WTC11 (cell line): ENCODE data around the gene GDPGP1. TPM values are rescaled to one million over a fixed set of nuclear protein-coding genes. Genes with fewer than 3 reads are reported as not detected.
A peak's percentile ranks its signal among the peaks of the same experiment; 100 is the strongest.

ENCODE experiments used
- ATAC-seq: fragments of 200-7000 bp; cut with Tn5 transposase; 2 replicates; pipeline ENCODE4 v1.10.0; 2021; ENCODE audit warnings: mild to moderate bottlenecking, moderate library complexity
- CTCF ChIA-PET: fragments of 300-600 bp; sonication (Branson Sonifier 250); formaldehyde crosslinking; loops from one replicate; lab custom pipeline; 2021; ENCODE audit warnings: antibody characterized with exemption; lab: Charles Lee
- POLR2A ChIA-PET: fragments of 350-600 bp; sonication (Branson Sonifier 250); formaldehyde crosslinking; loops from one replicate; lab custom pipeline; 2021; ENCODE audit warnings: antibody characterized with exemption; lab: Charles Lee
- DNase-seq: peaks from one replicate; pipeline ENCODE4 v3.0.0; 2021; ENCODE audit warnings: low spot score
- H3K27ac Mint-ChIP-seq: 2 replicates; pipeline ENCODE4 v1.8.0; 2021; ENCODE audit warnings: mixed read lengths
- H3K27me3 Mint-ChIP-seq: 2 replicates; pipeline ENCODE4 v1.8.0; 2021; ENCODE audit warnings: low read depth, mild to moderate bottlenecking, moderate library complexity, mixed read lengths
- H3K36me3 Mint-ChIP-seq: 2 replicates; pipeline ENCODE4 v1.8.0; 2021; ENCODE audit warnings: mixed read lengths
- H3K4me1 Mint-ChIP-seq: 2 replicates; pipeline ENCODE4 v1.8.0; 2022; ENCODE audit warnings: mixed read lengths
- H3K4me3 Mint-ChIP-seq: 2 replicates; pipeline ENCODE4 v1.8.0; 2021; ENCODE audit warnings: mild to moderate bottlenecking, moderate library complexity, mixed read lengths
- H3K9me3 Mint-ChIP-seq: 2 replicates; pipeline ENCODE4 v1.8.0; 2021; ENCODE audit warnings: mixed read lengths
- CBFB ChIP-seq: sonication (generic); formaldehyde crosslinking; IDR thresholded peaks from 2 replicates; pipeline ENCODE4 v1.8.1; 2022; ENCODE audit warnings: mild to moderate bottlenecking, low read depth, missing genetic modification reagents
- CREB1 ChIP-seq: sonication (generic); formaldehyde crosslinking; IDR thresholded peaks from 2 replicates; pipeline ENCODE4 v1.8.0; 2023; ENCODE audit warnings: mild to moderate bottlenecking, missing genetic modification reagents
- CREM ChIP-seq: sonication (generic); formaldehyde crosslinking; IDR thresholded peaks from 2 replicates; pipeline ENCODE4 v1.8.1; 2022; ENCODE audit warnings: mild to moderate bottlenecking, missing genetic modification reagents, moderate library complexity
- EMX1 ChIP-seq: fragments of 250-450 bp; sonication (Bioruptor Pico); IDR thresholded peaks from 2 replicates; pipeline ENCODE4 v1.8.0; 2021; ENCODE audit warnings: mild to moderate bottlenecking
- GABPB1 ChIP-seq: sonication (generic); formaldehyde crosslinking; IDR thresholded peaks from 2 replicates; pipeline ENCODE4 v1.8.1; 2023; ENCODE audit warnings: mild to moderate bottlenecking, missing genetic modification reagents
- KAT7 ChIP-seq: sonication (generic); formaldehyde crosslinking; IDR thresholded peaks from 2 replicates; pipeline ENCODE4 v1.8.1; 2023; ENCODE audit warnings: missing genetic modification reagents, mild to moderate bottlenecking, borderline replicate concordance
- MXD4 ChIP-seq: fragments of 250-450 bp; sonication (Bioruptor Pico); IDR thresholded peaks from 2 replicates; pipeline ENCODE4 v1.8.0; 2021; ENCODE audit warnings: mild to moderate bottlenecking, moderate library complexity, borderline replicate concordance
- NFATC4 ChIP-seq: fragments of 250-450 bp; sonication (Bioruptor Pico); IDR thresholded peaks from 2 replicates; pipeline ENCODE4 v1.9.0; 2021; ENCODE audit warnings: mild to moderate bottlenecking
- NR2C2 ChIP-seq: sonication (generic); formaldehyde crosslinking; IDR thresholded peaks from 2 replicates; pipeline ENCODE4 v1.8.0; 2022; ENCODE audit warnings: mild to moderate bottlenecking, missing genetic modification reagents
- OVOL2 ChIP-seq: fragments of 250-450 bp; sonication (Bioruptor Pico); IDR thresholded peaks from 2 replicates; pipeline ENCODE4 v1.9.0; 2021; ENCODE audit warnings: mild to moderate bottlenecking, borderline replicate concordance
- RELA ChIP-seq: sonication (generic); formaldehyde crosslinking; IDR thresholded peaks from 2 replicates; pipeline ENCODE4 v1.8.1; 2022; ENCODE audit warnings: missing genetic modification reagents, mild to moderate bottlenecking, borderline replicate concordance
- SOX15 ChIP-seq: fragments of 250-450 bp; sonication (Bioruptor Pico); IDR thresholded peaks from 2 replicates; pipeline ENCODE4 v1.9.0; 2021; ENCODE audit warnings: mild to moderate bottlenecking
- TCF7 ChIP-seq: sonication (generic); formaldehyde crosslinking; IDR thresholded peaks from 2 replicates; pipeline ENCODE4 v1.8.0; 2022; ENCODE audit warnings: mild to moderate bottlenecking, low read depth, missing genetic modification reagents, moderate library complexity
- total RNA-seq: library from RNA; stranded (reverse); gene quantifications from 3 replicates; pipeline ENCODE4 v1.2.3, GENCODE V29; 2021
- TF ChIP-seq, protein P1 (sequence below): sonication (generic); formaldehyde crosslinking; IDR thresholded peaks from 2 replicates; pipeline ENCODE4 v1.8.1; 2023; ENCODE audit warnings: mild to moderate bottlenecking, missing genetic modification reagents, borderline replicate concordance
- TF ChIP-seq, protein P2 (sequence below): sonication (generic); formaldehyde crosslinking; IDR thresholded peaks from 2 replicates; pipeline ENCODE4 v1.8.1; 2022; ENCODE audit warnings: low read depth, mild to moderate bottlenecking, moderate library complexity, missing genetic modification reagents, borderline replicate concordance
- TF ChIP-seq, protein P3 (sequence below): sonication (generic); formaldehyde crosslinking; IDR thresholded peaks from 2 replicates; pipeline ENCODE4 v1.8.0; 2023; ENCODE audit warnings: missing genetic modification reagents
- TF ChIP-seq, protein P4 (sequence below): sonication (generic); formaldehyde crosslinking; IDR thresholded peaks from 2 replicates; pipeline ENCODE4 v1.8.1; 2022; ENCODE audit warnings: mild to moderate bottlenecking, moderate library complexity, missing genetic modification reagents
- TF ChIP-seq, protein P5 (sequence below): sonication (generic); formaldehyde crosslinking; IDR thresholded peaks from 2 replicates; pipeline ENCODE4 v1.8.0; 2022; ENCODE audit warnings: missing genetic modification reagents
- TF ChIP-seq, protein P6 (sequence below): sonication (generic); formaldehyde crosslinking; IDR thresholded peaks from 2 replicates; pipeline ENCODE4 v1.8.1; 2022; ENCODE audit warnings: missing genetic modification reagents, borderline replicate concordance
- TF ChIP-seq, protein P7 (sequence below): sonication (generic); formaldehyde crosslinking; IDR thresholded peaks from 2 replicates; pipeline ENCODE4 v1.8.1; 2022; ENCODE audit warnings: low read depth, missing genetic modification reagents, borderline replicate concordance

GDPGP1 gene
- total RNA-seq, 1 experiment from 2014 or later: 2.6 TPM

DNA sequence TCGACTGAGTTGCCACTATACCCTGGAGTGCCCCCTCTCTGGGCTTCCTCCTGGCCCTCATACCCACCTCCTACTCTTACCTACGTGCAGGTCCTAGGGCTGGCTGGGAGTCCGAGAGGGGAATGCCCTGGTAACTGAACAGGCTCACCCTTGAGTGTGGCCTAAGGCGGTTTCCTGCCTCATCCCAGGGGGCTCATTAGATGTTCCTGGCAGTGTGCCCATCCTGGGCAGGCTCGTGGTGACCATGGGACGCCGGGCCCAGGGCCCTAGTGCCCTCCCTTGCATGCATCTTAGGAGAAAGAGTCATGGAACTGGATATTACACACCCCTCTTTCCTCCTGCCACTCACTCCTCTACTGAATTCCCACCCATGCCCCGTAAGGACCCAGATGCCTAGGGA lies 30.1 kb upstream of the GDPGP1 start:
- CTCF ChIA-PET: interaction anchor here (0.6 to 5.1 kb wide), 5 partner anchors 11 to 47 kb away, joined by 3 to 62 read pairs (median 4); no protein-coding TSS in a partner anchor
- Mint-ChIP-seq H3K27ac (no peak overlapping the region), H3K36me3 (peaks cover 10% of the 10 kb centered on the region; the same call in 1 of the 2 replicates), H3K4me3 (no peak overlapping the region; the same call in 1 of the 2 replicates), H3K27me3 (no peaks in the 10 kb centered on the region; the same call in 1 of the 2 replicates), H3K4me1 (peaks cover 20% of the 10 kb centered on the region), H3K9me3 (no peaks in the 10 kb centered on the region)
- TF ChIP-seq CBFB (CRISPR knock-in tag) (no peak), SOX15 (CRISPR knock-in tag) (no peak), KAT7 (CRISPR knock-in tag) (no peak), TCF7 (CRISPR knock-in tag) (no peak)
- TF ChIP-seq, protein P1, sequence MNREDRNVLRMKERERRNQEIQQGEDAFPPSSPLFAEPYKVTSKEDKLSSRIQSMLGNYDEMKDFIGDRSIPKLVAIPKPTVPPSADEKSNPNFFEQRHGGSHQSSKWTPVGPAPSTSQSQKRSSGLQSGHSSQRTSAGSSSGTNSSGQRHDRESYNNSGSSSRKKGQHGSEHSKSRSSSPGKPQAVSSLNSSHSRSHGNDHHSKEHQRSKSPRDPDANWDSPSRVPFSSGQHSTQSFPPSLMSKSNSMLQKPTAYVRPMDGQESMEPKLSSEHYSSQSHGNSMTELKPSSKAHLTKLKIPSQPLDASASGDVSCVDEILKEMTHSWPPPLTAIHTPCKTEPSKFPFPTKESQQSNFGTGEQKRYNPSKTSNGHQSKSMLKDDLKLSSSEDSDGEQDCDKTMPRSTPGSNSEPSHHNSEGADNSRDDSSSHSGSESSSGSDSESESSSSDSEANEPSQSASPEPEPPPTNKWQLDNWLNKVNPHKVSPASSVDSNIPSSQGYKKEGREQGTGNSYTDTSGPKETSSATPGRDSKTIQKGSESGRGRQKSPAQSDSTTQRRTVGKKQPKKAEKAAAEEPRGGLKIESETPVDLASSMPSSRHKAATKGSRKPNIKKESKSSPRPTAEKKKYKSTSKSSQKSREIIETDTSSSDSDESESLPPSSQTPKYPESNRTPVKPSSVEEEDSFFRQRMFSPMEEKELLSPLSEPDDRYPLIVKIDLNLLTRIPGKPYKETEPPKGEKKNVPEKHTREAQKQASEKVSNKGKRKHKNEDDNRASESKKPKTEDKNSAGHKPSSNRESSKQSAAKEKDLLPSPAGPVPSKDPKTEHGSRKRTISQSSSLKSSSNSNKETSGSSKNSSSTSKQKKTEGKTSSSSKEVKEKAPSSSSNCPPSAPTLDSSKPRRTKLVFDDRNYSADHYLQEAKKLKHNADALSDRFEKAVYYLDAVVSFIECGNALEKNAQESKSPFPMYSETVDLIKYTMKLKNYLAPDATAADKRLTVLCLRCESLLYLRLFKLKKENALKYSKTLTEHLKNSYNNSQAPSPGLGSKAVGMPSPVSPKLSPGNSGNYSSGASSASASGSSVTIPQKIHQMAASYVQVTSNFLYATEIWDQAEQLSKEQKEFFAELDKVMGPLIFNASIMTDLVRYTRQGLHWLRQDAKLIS: no peak
- TF ChIP-seq, protein P2, sequence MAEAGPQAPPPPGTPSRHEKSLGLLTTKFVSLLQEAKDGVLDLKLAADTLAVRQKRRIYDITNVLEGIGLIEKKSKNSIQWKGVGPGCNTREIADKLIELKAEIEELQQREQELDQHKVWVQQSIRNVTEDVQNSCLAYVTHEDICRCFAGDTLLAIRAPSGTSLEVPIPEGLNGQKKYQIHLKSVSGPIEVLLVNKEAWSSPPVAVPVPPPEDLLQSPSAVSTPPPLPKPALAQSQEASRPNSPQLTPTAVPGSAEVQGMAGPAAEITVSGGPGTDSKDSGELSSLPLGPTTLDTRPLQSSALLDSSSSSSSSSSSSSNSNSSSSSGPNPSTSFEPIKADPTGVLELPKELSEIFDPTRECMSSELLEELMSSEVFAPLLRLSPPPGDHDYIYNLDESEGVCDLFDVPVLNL (CRISPR knock-in tag): no peak
- TF ChIP-seq, protein P3, sequence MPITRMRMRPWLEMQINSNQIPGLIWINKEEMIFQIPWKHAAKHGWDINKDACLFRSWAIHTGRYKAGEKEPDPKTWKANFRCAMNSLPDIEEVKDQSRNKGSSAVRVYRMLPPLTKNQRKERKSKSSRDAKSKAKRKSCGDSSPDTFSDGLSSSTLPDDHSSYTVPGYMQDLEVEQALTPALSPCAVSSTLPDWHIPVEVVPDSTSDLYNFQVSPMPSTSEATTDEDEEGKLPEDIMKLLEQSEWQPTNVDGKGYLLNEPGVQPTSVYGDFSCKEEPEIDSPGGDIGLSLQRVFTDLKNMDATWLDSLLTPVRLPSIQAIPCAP: no peak
- POLR2A ChIA-PET: no interaction called here
- ATAC-seq (no peak), DNase-seq (no peak)

DNA sequence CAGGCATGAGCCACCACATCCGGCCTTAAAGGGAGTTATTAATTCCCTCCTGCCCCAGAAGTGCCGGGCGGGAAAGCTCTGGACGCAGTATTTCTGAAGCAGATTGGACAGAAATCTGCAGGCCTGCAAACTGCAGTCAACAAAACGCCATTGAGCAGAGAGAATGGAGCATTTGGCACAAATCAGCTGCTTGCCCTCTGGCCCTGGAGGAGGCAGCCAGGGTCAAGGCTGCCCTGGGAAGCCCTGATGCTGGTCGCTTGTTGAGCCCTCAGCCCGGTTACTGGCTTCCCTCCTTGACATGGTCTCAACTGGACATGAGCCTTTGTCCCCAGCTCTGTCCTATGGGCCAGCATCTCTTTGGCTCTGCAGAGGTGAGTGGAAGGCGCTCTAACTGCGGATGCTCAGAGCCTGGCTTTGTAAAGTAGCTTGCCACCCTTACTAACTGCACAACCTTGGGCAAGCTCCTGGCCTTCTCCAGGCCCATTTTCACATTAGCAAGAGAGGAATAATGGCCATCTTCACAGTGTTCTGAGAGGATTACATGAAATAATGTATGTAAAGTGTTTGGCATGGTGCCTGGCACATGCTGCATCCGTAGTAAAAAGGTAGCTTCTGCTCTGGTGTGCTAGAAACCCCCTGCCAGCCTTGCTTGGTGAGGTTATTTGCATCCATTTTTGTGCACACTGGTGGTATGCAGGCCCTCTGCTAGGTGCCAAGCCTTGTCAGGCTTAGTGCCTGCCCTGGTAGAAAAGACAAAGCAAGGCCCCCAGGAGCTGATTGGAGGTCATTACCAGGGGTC lies 28.8 kb upstream of the GDPGP1 start:
- H3K27ac Mint-ChIP-seq: peak overlapping the region; percentile 72; the same call in 1 of the 2 replicates

More for the DNA sequence above, 28.8 kb upstream of the GDPGP1 start:
- no peaks in the 10 kb centered on the region for H3K27me3 Mint-ChIP-seq
- DNase-seq (no peak), ATAC-seq (no peak)
- TF ChIP-seq OVOL2 (CRISPR knock-in tag) (no peak), EMX1 (CRISPR knock-in tag) (no peak), CREB1 (no peak), RELA (CRISPR knock-in tag) (no peak), CREM (CRISPR knock-in tag) (no peak), NR2C2 (CRISPR knock-in tag) (no peak), MXD4 (CRISPR knock-in tag) (no peak), CBFB (CRISPR knock-in tag) (no peak), NFATC4 (CRISPR knock-in tag) (no peak), GABPB1 (CRISPR knock-in tag) (no peak)
- TF ChIP-seq, protein P4, sequence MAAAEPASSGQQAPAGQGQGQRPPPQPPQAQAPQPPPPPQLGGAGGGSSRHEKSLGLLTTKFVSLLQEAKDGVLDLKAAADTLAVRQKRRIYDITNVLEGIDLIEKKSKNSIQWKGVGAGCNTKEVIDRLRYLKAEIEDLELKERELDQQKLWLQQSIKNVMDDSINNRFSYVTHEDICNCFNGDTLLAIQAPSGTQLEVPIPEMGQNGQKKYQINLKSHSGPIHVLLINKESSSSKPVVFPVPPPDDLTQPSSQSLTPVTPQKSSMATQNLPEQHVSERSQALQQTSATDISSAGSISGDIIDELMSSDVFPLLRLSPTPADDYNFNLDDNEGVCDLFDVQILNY: no peak
- TF ChIP-seq, protein P5, sequence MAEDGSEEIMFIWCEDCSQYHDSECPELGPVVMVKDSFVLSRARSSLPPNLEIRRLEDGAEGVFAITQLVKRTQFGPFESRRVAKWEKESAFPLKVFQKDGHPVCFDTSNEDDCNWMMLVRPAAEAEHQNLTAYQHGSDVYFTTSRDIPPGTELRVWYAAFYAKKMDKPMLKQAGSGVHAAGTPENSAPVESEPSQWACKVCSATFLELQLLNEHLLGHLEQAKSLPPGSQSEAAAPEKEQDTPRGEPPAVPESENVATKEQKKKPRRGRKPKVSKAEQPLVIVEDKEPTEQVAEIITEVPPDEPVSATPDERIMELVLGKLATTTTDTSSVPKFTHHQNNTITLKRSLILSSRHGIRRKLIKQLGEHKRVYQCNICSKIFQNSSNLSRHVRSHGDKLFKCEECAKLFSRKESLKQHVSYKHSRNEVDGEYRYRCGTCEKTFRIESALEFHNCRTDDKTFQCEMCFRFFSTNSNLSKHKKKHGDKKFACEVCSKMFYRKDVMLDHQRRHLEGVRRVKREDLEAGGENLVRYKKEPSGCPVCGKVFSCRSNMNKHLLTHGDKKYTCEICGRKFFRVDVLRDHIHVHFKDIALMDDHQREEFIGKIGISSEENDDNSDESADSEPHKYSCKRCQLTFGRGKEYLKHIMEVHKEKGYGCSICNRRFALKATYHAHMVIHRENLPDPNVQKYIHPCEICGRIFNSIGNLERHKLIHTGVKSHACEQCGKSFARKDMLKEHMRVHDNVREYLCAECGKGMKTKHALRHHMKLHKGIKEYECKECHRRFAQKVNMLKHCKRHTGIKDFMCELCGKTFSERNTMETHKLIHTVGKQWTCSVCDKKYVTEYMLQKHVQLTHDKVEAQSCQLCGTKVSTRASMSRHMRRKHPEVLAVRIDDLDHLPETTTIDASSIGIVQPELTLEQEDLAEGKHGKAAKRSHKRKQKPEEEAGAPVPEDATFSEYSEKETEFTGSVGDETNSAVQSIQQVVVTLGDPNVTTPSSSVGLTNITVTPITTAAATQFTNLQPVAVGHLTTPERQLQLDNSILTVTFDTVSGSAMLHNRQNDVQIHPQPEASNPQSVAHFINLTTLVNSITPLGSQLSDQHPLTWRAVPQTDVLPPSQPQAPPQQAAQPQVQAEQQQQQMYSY (CRISPR knock-in tag): no peak
- TF ChIP-seq, protein P6, sequence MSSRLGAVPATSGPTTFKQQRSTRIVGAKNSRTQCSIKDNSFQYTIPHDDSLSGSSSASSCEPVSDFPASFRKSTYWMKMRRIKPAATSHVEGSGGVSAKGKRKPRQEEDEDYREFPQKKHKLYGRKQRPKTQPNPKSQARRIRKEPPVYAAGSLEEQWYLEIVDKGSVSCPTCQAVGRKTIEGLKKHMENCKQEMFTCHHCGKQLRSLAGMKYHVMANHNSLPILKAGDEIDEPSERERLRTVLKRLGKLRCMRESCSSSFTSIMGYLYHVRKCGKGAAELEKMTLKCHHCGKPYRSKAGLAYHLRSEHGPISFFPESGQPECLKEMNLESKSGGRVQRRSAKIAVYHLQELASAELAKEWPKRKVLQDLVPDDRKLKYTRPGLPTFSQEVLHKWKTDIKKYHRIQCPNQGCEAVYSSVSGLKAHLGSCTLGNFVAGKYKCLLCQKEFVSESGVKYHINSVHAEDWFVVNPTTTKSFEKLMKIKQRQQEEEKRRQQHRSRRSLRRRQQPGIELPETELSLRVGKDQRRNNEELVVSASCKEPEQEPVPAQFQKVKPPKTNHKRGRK (CRISPR knock-in tag): no peak
- TF ChIP-seq, protein P7, sequence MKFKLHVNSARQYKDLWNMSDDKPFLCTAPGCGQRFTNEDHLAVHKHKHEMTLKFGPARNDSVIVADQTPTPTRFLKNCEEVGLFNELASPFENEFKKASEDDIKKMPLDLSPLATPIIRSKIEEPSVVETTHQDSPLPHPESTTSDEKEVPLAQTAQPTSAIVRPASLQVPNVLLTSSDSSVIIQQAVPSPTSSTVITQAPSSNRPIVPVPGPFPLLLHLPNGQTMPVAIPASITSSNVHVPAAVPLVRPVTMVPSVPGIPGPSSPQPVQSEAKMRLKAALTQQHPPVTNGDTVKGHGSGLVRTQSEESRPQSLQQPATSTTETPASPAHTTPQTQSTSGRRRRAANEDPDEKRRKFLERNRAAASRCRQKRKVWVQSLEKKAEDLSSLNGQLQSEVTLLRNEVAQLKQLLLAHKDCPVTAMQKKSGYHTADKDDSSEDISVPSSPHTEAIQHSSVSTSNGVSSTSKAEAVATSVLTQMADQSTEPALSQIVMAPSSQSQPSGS (CRISPR knock-in tag): no peak
- H3K4me1 Mint-ChIP-seq: peaks cover 15% of the 10 kb centered on the region
- peaks cover 12% of the 10 kb centered on the region; the same call in 1 of the 2 replicates for H3K36me3 Mint-ChIP-seq
- H3K9me3 Mint-ChIP-seq: no peaks in the 10 kb centered on the region
- H3K4me3 Mint-ChIP-seq: no peak overlapping the region
- ChIA-PET POLR2A (interaction anchor here (0.6 kb wide), 1 partner anchor 9 kb away, joined by 4 read pairs; no protein-coding TSS in a partner anchor), CTCF (interaction anchor here (0.9 to 1.6 kb wide), 6 partner anchors 9 to 103 kb away, joined by 3 to 10 read pairs (median 3); partner anchors contain the start of gene IDH2)
